ENCODE results near the gene LRP5.
"Not testable (repeated sequence)": the region's sequence is repeated elsewhere in the genome, so short reads cannot be mapped to it uniquely, and the experiment has no call there.

The LRP5 gene

DNA sequence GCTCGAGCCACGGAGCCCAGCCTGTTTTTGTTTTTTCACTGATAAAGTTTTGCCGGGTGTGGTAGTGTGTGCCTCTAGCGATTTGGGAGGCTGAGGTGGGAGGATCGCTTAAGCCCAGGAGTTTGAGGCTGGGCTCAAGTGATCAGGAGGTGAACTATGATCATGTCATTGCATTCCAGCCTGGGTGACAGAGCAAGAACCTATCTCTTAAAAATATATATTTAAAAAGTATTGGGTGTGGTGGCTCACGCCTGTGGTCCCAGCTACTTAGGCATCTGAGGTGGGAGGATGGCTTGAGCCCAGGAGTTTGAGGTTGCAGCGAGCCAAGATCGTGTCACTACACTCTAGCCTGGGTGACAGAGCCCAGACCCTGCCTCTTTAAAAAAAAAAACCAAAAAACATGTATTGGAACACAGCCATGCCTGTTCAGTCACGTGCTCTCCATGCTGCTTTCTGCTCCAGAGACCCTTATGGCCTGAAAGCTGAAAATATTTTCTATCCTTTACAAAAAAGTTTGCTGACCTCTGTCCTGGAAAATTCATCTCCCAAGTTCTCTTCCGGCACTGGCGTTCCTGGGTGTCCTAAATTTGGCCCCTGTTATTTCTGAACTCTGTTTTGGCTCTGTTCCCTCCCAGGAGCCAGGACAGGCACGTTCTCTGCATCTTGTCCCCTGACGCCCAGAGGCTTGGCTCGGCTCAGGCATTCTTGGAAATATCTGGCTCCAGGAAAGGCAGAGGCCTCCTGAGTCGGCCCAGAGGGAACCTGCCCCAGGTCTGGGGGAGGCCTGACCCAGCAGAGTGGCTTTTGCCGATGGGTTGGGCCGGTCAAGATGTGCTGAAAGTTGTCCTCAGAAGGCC lies 86.8 kb downstream of the LRP5 start:
- DNase-seq, result no peak

DNA sequence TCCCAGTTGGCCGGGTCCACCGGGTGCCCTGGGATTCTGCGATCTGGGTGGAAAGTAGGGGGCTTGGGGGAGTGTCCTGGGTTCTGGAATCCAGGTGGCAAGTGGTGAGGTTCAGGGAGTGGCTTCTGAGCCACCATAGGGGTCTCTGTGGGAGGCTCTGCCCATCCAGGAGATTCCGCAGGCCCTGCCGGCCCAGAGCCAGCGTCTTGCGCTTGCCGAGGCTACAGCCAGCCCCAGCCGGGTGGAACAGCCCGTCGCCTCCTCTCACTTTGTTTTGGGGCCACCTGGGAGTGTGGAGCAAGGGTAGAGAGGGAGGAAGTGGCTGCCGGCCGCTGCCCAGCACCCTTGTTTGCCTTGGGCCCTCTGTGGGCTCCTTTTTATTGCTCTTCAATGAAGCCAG lies 87.5 kb downstream of the LRP5 start:
- DNase-seq, result no peak

DNA sequence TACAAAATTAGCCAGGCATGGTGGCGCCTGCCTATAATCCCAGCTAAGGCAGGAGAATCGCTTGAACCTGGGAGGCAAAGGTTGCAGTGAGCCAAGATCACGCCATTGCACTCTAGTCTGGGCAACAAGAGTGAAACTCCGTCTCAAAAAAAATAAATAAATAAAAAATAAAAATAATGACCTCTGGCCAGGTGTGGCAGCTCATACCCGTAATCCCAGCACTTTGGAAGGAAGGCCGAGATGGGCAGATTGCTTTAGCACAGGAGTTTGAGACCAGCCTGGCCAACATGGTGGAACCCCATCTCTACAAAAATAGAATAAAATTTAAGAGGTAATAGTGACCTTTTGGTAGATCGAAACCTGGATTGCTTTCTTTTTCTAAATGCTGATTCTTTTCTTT lies 88.2 kb downstream of the LRP5 start:
- not testable (repeated sequence) for DNase-seq

DNA sequence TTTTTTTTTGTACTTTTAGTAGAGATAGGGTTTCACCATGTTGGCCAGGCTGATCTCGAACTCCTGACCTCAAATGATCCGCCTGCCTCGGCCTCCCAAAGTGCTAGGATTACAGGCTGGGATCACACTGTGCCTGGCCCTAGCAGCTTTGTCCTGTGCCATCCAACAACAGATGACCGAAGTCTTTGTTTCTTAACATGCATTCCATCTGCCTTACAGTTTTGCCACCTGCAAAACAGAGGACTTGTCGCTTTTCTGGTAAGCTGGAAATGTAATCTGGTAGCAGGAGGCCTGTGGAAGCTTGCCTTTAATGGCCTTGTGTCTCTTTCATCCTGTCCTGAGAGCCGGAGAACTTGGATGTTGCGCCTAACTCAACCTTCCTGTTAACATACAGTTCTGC lies 89.5 kb downstream of the LRP5 start:
- DNase-seq, result no peak

GRCh38 chr11:68402355-68403031 lies 90.1 kb downstream of the LRP5 start:
- DNase-seq, result no peak

- no peak for DNase-seq
These were observed 91.0 kb downstream of the LRP5 start for GRCh38 chr11:68403424-68403823.

DNA sequence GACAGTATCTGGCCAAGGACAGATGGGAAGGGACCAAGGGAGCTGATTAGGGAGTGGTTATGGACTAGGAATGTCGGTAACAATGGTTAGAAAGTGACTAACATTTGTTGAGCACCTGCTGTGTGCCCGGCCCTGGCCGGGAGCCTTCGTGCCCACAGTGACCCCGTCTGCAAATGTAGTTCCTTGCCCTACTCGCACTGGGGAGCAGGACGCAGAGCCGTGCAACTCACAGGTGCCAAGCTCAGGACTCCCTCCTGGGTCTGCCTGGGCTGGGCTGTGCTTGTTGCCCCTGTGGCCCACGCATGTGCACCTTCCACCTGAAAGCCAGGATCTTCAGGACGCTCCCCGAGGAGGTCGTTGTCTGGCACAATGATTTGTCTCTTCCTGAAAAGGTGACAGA lies 91.4 kb downstream of the LRP5 start:
- DNase-seq, result no peak

GRCh38 chr11:68406324-68407313 lies 94.2 kb downstream of the LRP5 start:
- DNase-seq, result no peak

GRCh38 chr11:68408512-68408911 lies 96.1 kb downstream of the LRP5 start:
- DNase-seq, result no peak

DNA sequence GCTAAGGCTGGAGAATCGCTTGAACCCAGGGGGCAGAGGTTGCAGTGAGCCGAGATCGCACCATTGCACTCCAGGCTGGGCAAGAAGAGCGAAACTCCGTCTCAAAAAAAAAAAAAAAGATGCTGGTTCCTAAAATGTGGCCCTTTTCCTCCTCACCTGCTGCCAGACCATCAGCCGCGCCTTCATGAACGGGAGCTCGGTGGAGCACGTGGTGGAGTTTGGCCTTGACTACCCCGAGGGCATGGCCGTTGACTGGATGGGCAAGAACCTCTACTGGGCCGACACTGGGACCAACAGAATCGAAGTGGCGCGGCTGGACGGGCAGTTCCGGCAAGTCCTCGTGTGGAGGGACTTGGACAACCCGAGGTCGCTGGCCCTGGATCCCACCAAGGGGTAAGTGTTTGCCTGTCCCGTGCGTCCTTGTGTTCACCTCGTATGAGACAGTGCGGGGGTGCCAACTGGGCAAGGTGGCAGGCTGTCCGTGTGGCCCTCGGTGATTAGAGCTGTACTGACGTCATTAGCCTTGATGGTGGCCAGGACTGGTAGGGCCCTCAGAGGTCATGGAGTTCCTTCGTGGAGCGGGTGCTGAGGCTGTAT lies 97.5 kb downstream of the LRP5 start:
- no peak for DNase-seq

- no peak for DNase-seq
These were observed 99.2 kb downstream of the LRP5 start for GRCh38 chr11:68411501-68411991.

GRCh38 chr11:68412593-68413475 lies 100.4 kb downstream of the LRP5 start:
- DNase-seq, result peak; percentile 29 to 34

- DNase-seq, result no peak
These were observed 101.2 kb downstream of the LRP5 start for GRCh38 chr11:68413591-68413999.

DNA sequence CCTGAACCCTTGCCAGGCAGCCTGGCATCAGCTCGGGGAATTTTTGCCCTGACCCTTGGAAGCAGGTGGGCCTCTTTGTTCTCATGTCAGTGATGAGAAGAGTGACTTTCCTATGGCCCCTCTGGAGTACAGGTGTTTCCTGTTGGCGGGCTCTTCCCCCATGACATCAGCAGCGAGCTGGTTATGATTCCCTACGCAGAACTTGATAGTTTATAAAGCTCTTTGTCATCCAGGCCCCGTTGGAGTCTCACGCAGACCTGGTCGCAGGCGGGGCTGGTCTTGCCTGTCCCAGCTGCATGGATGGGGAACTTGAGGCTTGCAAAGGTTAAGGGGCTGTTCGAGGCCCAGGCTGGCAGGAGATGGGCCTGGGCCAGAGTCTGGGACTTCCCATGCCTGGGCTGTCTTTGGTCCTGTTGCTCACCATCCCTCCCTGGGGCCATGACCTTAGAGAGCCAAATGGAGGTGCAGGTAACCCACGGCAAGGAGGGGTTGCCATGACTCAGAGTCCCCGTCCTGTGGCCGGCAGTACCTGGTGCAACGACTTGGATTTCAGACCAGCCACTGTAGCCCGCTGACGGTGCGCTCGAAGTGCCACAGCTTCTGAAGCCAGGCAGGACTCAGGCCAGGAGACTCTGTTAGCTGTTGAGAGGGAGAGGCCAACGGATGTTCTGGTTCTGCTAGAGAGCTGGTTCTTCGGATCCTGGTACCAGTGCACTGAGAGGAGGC lies 102.3 kb downstream of the LRP5 start:
- no peak for DNase-seq

- DNase-seq, result no peak
These were observed 103.7 kb downstream of the LRP5 start for GRCh38 chr11:68416070-68416578.

DNA sequence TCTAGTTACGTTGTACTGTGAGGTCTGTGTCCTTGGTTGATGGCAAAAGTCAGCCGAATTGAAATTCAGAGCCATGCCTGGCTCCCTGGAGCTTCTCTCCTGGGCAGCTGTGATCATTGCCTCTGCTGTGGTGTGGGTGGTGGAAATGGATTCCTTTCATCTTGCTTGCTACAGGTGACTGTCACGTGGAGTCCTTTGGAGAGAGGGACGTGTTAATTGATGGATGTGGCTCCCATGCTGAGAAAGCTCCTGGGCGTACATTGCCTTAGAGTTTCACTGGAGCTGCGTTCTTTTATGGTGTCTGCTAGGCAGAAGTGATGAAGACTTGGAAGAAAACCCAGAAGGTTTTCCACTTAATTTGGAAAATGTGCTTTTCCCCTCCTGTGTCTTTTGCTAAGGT lies 106.3 kb downstream of the LRP5 start:
- no peak for DNase-seq

DNA sequence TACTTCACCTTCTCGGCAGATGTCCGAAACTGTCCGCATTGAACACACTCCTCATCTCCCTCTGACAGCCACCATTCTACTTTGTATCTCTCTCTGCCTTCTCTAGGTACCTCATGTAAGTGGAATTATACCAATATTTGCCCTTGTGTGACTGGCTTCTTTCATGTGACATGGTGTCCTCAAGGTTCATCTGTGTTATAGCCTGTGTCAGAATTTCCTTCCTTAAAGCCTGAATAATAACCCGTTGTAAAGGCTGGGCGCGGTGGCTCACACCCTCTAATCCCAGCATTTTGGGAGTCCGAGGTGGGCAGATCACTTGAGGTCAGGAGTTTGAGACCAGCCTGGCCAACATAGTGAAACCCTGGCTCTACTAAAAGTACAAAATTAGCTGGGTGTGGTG lies 107.8 kb downstream of the LRP5 start:
- no peak for DNase-seq

DNA sequence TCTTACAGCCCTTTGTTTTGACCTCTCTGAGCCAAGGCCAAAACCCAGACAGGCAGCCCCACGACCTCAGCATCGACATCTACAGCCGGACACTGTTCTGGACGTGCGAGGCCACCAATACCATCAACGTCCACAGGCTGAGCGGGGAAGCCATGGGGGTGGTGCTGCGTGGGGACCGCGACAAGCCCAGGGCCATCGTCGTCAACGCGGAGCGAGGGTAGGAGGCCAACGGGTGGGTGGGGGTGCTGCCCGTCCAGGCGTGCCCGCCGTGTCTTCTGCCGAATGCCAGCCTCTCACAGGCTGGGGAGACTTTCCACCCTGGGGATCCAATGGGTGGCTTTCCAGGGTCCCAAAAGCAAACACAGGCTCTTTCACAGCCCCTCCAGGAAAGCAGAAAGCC lies 111.1 kb downstream of the LRP5 start:
- DNase-seq, result no peak

- DNase-seq, result no peak
These were observed 111.8 kb downstream of the LRP5 start for GRCh38 chr11:68424101-68424632.

All from stimulated activated CD4-positive, alpha-beta T cell treated with anti-CD3 and anti-CD28 coated beads, Interleukin-2, amount 100 ng/mL, for 24 hours (primary cell).